ENCODE data around the gene SLC25A34.
A peak's percentile ranks its signal among the peaks of the same experiment; 100 is the strongest.

SLC25A34 gene

GRCh38 chr1:15733726-15734226 is 2.3 kb upstream of the SLC25A34 start:
- Histone ChIP-seq H3K27ac (ENCODE audit: extremely low read depth, low read depth, low read length) (no peak overlapping the region), H3K4me1 (ENCODE audit: control insufficient read depth, insufficient read depth, low read length) (no peaks in the 10 kb centered on the region), H3K4me3 (ENCODE audit: low read depth, low read length) (no peak overlapping the region), H3K36me3 (ENCODE audit: control insufficient read depth in 2 of 2, insufficient read depth in 1 of 2, low read length in 2 of 2) (peaks cover 0 to 65% of the 10 kb centered on the region in 2 experiments; a peak in 1 of 3 replicates), H3K9me3 (ENCODE audit: control insufficient read depth, insufficient read depth, low read depth, low read length) (no peaks in the 10 kb centered on the region)
- TF ChIP-seq ZNF140 (tag by site-specific recombination; IDR thresholded peaks at IDR 0.05) (no peak), HIC1 (tag by site-specific recombination; IDR thresholded peaks at IDR 0.05) (peak; percentile 36; the same call in 1 of the 2 replicates)
- ChIA-PET POLR2A (no interaction called here), CTCF (no interaction called here)

DNA sequence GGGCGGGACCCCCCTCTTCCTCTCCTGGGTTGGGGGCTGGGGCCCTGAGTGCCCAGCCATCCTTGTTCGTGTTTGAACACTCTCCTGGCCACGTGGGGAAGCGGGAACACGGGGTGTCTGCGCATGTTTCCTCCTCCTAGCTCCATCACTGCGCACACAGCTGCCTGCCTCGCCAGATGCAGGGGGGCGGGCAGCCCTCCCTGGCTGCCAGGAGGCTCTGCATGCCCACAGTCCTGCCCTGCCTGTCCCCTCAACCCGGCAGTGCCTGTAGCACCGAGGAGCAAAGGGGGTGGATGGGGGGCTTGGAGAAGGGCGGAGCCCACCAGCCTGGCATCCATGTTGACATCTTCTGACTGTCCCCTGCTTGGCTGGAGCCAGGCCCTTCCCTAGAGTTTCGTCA is 1.8 kb upstream of the SLC25A34 start:
- Histone ChIP-seq H3K27ac (ENCODE audit: extremely low read depth, low read depth, low read length) (no peak overlapping the region), H3K4me1 (ENCODE audit: control insufficient read depth, insufficient read depth, low read length) (no peaks in the 10 kb centered on the region), H3K36me3 (ENCODE audit: control insufficient read depth in 2 of 2, insufficient read depth in 1 of 2, low read length in 2 of 2) (peaks cover 0 to 59% of the 10 kb centered on the region in 2 experiments; a peak in 1 of 3 replicates), H3K4me3 (ENCODE audit: low read depth, low read length) (no peak overlapping the region), H3K9me3 (ENCODE audit: control insufficient read depth, insufficient read depth, low read depth, low read length) (no peaks in the 10 kb centered on the region)
- ChIA-PET CTCF (no interaction called here), POLR2A (no interaction called here)
- TF ChIP-seq GLIS2 (tag by site-specific recombination; IDR thresholded peaks at IDR 0.05) (peak; percentile 21; the same call in 1 of the 2 replicates), ZNF629 (tag by site-specific recombination; IDR thresholded peaks at IDR 0.05) (no peak)
- TF ChIP-seq, protein P1, sequence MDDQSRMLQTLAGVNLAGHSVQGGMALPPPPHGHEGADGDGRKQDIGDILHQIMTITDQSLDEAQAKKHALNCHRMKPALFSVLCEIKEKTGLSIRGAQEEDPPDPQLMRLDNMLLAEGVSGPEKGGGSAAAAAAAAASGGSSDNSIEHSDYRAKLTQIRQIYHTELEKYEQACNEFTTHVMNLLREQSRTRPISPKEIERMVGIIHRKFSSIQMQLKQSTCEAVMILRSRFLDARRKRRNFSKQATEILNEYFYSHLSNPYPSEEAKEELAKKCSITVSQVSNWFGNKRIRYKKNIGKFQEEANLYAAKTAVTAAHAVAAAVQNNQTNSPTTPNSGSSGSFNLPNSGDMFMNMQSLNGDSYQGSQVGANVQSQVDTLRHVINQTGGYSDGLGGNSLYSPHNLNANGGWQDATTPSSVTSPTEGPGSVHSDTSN (CRISPR knock-in tag; IDR thresholded peaks at IDR 0.05), result no peak

DNA sequence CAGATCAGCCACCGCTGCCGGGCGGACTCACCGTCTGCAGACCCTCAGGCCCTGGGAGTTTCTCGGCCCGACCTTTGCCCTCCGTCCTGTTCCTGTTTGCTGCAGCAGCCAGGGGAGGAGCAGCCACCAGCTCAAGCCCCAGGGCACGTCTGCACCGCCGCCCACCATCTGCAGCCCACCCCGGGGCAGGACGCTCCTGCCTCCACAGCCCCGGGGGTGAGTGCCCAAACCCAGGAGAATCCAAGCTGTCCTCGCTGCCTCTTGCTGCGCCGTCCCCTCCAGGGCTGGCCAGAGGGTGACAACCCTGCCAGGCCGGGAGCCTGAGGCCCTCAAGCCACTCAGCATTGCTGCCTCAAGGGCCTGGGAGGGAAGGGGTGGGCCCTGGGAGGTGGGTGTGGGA is 1.2 kb upstream of the SLC25A34 start:
- TF ChIP-seq ZFHX2 (tag by site-specific recombination; conservative IDR thresholded peaks at IDR 0.05) (peak; percentile 41; the same call in 1 of the 2 replicates), ZBTB8A (tag by site-specific recombination; IDR thresholded peaks at IDR 0.05) (no peak), ZNF843 (tag by site-specific recombination; IDR thresholded peaks at IDR 0.05) (no peak), BCL11B (tag by site-specific recombination; IDR thresholded peaks at IDR 0.05; ENCODE audit: low read depth) (0 out of 2 replicates have a peak, but pooled peaks have one; percentile 19), ZNF133 (tag by site-specific recombination; IDR thresholded peaks at IDR 0.05) (no peak), ZNF785 (tag by site-specific recombination; IDR thresholded peaks at IDR 0.05) (no peak), ZSCAN4 (tag by site-specific recombination; IDR thresholded peaks at IDR 0.05) (no peak)
- TF ChIP-seq, protein P2, sequence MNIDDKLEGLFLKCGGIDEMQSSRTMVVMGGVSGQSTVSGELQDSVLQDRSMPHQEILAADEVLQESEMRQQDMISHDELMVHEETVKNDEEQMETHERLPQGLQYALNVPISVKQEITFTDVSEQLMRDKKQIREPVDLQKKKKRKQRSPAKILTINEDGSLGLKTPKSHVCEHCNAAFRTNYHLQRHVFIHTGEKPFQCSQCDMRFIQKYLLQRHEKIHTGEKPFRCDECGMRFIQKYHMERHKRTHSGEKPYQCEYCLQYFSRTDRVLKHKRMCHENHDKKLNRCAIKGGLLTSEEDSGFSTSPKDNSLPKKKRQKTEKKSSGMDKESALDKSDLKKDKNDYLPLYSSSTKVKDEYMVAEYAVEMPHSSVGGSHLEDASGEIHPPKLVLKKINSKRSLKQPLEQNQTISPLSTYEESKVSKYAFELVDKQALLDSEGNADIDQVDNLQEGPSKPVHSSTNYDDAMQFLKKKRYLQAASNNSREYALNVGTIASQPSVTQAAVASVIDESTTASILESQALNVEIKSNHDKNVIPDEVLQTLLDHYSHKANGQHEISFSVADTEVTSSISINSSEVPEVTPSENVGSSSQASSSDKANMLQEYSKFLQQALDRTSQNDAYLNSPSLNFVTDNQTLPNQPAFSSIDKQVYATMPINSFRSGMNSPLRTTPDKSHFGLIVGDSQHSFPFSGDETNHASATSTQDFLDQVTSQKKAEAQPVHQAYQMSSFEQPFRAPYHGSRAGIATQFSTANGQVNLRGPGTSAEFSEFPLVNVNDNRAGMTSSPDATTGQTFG (tag by site-specific recombination; IDR thresholded peaks at IDR 0.05; ENCODE audit: borderline replicate concordance), result no peak
- ChIA-PET CTCF (no interaction called here), POLR2A (no interaction called here)
- H3K36me3 ChIP-seq (ENCODE audit: control insufficient read depth in 2 of 2, insufficient read depth in 1 of 2, low read length in 2 of 2), result peaks cover 0 to 54% of the 10 kb centered on the region in 2 experiments; a peak in 1 of 3 replicates
- H3K27ac ChIP-seq (ENCODE audit: extremely low read depth, low read depth, low read length), result no peak overlapping the region
- H3K9me3 ChIP-seq (ENCODE audit: control insufficient read depth, insufficient read depth, low read depth, low read length), result no peaks in the 10 kb centered on the region
- no peak overlapping the region for H3K4me3 ChIP-seq (ENCODE audit: low read depth, low read length)
- no peaks in the 10 kb centered on the region for H3K4me1 ChIP-seq (ENCODE audit: control insufficient read depth, insufficient read depth, low read length)

Measured in HEK293 (cell line).